H1 (cell line): ENCODE data around the gene NEGR1. TPM values are rescaled to one million over a fixed set of nuclear protein-coding genes. Genes with fewer than 3 reads are reported as not detected.

Experiments used
- CTCF ChIA-PET: fragments of 300-600 bp; sonication (Branson Sonifier 250); formaldehyde crosslinking; loops from one replicate; lab custom pipeline; 2021; ENCODE audit not compliant: partially characterized antibody; lab: Charles Lee
- POLR2A ChIA-PET: fragments of 300-600 bp; sonication (Branson Sonifier 250); formaldehyde crosslinking; loops from one replicate; lab custom pipeline; 2021; ENCODE audit warnings: inconsistent platforms; ENCODE audit not compliant: partially characterized antibody; lab: Charles Lee
- DNase-seq, 2 experiments: peaks; one replicate each; pipeline versions ENCODE4 v3.0.0 to v3.0.0-alpha.2; 2010 to 2022; ENCODE audit warnings: low spot score in 2 of 2, low read depth in 1 of 2, mixed read lengths in 1 of 2
- FAIRE-seq: peaks from 2 replicates; lab custom pipeline; 2011; peaks lifted over from hg19 to GRCh38; lab: Jason Lieb, UNC
- H2AFZ ChIP-seq: 2 replicates; pipeline ENCODE4 v1.8.1; 2012; ENCODE audit warnings: low read length, inconsistent platforms
- H2AK5ac ChIP-seq: 2 replicates; pipeline ENCODE4 v1.6.1; 2013; ENCODE audit warnings: low read depth, low read length
- H2BK120ac ChIP-seq: replicated peaks from 2 replicates; pipeline ENCODE3; 2013; ENCODE audit warnings: low read depth, low read length, inconsistent platforms
- H2BK12ac ChIP-seq: 2 replicates; pipeline ENCODE4 v1.6.1; 2013; ENCODE audit warnings: low read depth, low read length
- H2BK15ac ChIP-seq: 2 replicates; pipeline ENCODE4 v1.6.1; 2013; ENCODE audit warnings: low read length
- H2BK20ac ChIP-seq: 2 replicates; pipeline ENCODE4 v1.6.1; 2013; ENCODE audit warnings: low read length
- H2BK5ac ChIP-seq: 2 replicates; pipeline ENCODE4 v1.6.1; 2013; ENCODE audit warnings: low read depth, low read length
- H3K14ac ChIP-seq: 2 replicates; pipeline ENCODE4 v1.6.1; 2013; ENCODE audit warnings: inconsistent platforms; ENCODE audit not compliant: insufficient read length
- H3K18ac ChIP-seq: 2 replicates; pipeline ENCODE4 v1.6.1; 2013; ENCODE audit warnings: low read length; ENCODE audit errors: extremely low read depth
- H3K23ac ChIP-seq: 2 replicates; pipeline ENCODE4 v1.6.1; 2013; ENCODE audit warnings: inconsistent platforms; ENCODE audit not compliant: insufficient read length
- H3K23me2 ChIP-seq: 2 replicates; pipeline ENCODE4 v1.6.1; 2013; ENCODE audit warnings: low read depth, low read length
- H3K27ac ChIP-seq: 2 replicates; pipeline ENCODE4 v1.6.1; 2011; ENCODE audit warnings: low read depth, low read length, inconsistent platforms
- H3K27me3 ChIP-seq, 4 experiments: replicated peaks in 1 of 4; 1 replicate in 1 of 4; 2 replicates in 3 of 4; pipeline versions ENCODE4 v1.6.1 to v1.8.1; 2011 to 2013; ENCODE audit warnings: low read length in 3 of 4, mild to moderate bottlenecking in 3 of 4, inconsistent platforms in 2 of 4, mixed read lengths in 2 of 4, moderate library complexity in 1 of 4; ENCODE audit not compliant: control insufficient read depth in 3 of 4, insufficient read depth in 3 of 4; ENCODE audit errors: extremely low read depth in 1 of 4
- H3K36me3 ChIP-seq, 4 experiments: 2 replicates each; pipeline versions ENCODE4 v1.6.1 to v1.8.1; 2011 to 2013; ENCODE audit warnings: mild to moderate bottlenecking in 4 of 4, low read length in 3 of 4, moderate library complexity in 2 of 4, control low read depth in 1 of 4, inconsistent platforms in 1 of 4; ENCODE audit not compliant: insufficient read depth in 4 of 4, control insufficient read depth in 2 of 4
- H3K4ac ChIP-seq: replicated peaks from 2 replicates; pipeline ENCODE3; 2013; ENCODE audit warnings: low read length, low read depth, mixed read lengths, inconsistent platforms; ENCODE audit not compliant: insufficient read length
- H3K4me1 ChIP-seq, 4 experiments: replicated peaks in 1 of 4; 1 replicate in 1 of 4; 2 replicates in 3 of 4; pipeline versions ENCODE4 v1.6.1 to v1.8.1; 2011 to 2013; ENCODE audit warnings: low read length in 3 of 4, inconsistent platforms in 2 of 4, mixed read lengths in 1 of 4; ENCODE audit not compliant: insufficient read depth in 4 of 4, control insufficient read depth in 3 of 4
- H3K4me2 ChIP-seq, 2 experiments: 2 replicates each; pipeline versions ENCODE4 v1.6.1 to v1.8.1; 2011 to 2013; ENCODE audit warnings: low read depth in 2 of 2, low read length in 2 of 2, control low read depth in 1 of 2, inconsistent platforms in 1 of 2, mild to moderate bottlenecking in 1 of 2; ENCODE audit not compliant: insufficient read depth in 1 of 2
- H3K4me3 ChIP-seq, 4 experiments: fragments of 200-600, 300-600 bp in 1 of 4; sonication (generic), shearing (Covaris generic), sonication (Bioruptor Twin) in 1 of 4; 2 replicates each; pipeline versions ENCODE4 v1.5.1 to v1.8.1; 2011 to 2016; ENCODE audit warnings: low read length in 4 of 4, low read depth in 3 of 4, control low read depth in 2 of 4, inconsistent platforms in 2 of 4, mild to moderate bottlenecking in 2 of 4, mixed read lengths in 1 of 4, moderate library complexity in 1 of 4; ENCODE audit not compliant: insufficient read depth in 2 of 4; ENCODE audit errors: extremely low read depth in 1 of 4
- H3K56ac ChIP-seq: replicated peaks from 2 replicates; pipeline ENCODE3; 2013; ENCODE audit warnings: low read depth, mild to moderate bottlenecking, mixed read lengths, low read length, inconsistent platforms; ENCODE audit not compliant: insufficient read length
- H3K79me1 ChIP-seq: 2 replicates; pipeline ENCODE4 v1.6.1; 2013; ENCODE audit warnings: low read depth, low read length, control low read depth
- H3K79me2 ChIP-seq, 2 experiments: 2 replicates each; pipeline versions ENCODE4 v1.6.1 to v1.8.1; 2012 to 2013; ENCODE audit warnings: low read length in 2 of 2, mild to moderate bottlenecking in 2 of 2, inconsistent platforms in 1 of 2; ENCODE audit not compliant: insufficient read depth in 2 of 2, control insufficient read depth in 1 of 2
- H3K9ac ChIP-seq, 4 experiments: replicated peaks in 1 of 4; 1 replicate in 1 of 4; 2 replicates in 3 of 4; pipeline versions ENCODE4 v1.6.1 to v1.8.1; 2011 to 2013; ENCODE audit warnings: low read depth in 3 of 4, low read length in 3 of 4, control low read depth in 2 of 4, mild to moderate bottlenecking in 2 of 4, moderate library complexity in 2 of 4, inconsistent platforms in 1 of 4; ENCODE audit errors: extremely low read depth in 1 of 4
- H3K9me3 ChIP-seq, 2 experiments: 2 replicates each; pipeline versions ENCODE4 v1.6.1 to v1.8.1; 2012 to 2013; ENCODE audit warnings: mild to moderate bottlenecking in 2 of 2, moderate library complexity in 2 of 2, control low read depth in 1 of 2, inconsistent platforms in 1 of 2, low read depth in 1 of 2, low read length in 1 of 2, mixed read lengths in 1 of 2; ENCODE audit not compliant: insufficient read depth in 2 of 2
- H4K20me1 ChIP-seq, 2 experiments: replicated peaks in 1 of 2; 2 replicates each; pipeline versions ENCODE3 to v1.8.1; 2011 to 2013; ENCODE audit warnings: inconsistent platforms in 2 of 2, low read length in 2 of 2, mild to moderate bottlenecking in 1 of 2; ENCODE audit not compliant: insufficient read depth in 2 of 2, control insufficient read depth in 1 of 2
- H4K5ac ChIP-seq: 2 replicates; pipeline ENCODE4 v1.6.1; 2013; ENCODE audit warnings: low read length, low read depth, mixed read lengths, inconsistent platforms; ENCODE audit not compliant: insufficient read length
- H4K8ac ChIP-seq: 2 replicates; pipeline ENCODE4 v1.8.0; 2013; ENCODE audit warnings: mild to moderate bottlenecking, moderate library complexity, low read length, inconsistent platforms; ENCODE audit not compliant: insufficient read depth; ENCODE audit errors: extremely low read depth
- H4K91ac ChIP-seq: replicated peaks from 2 replicates; pipeline ENCODE3; 2013; ENCODE audit warnings: low read length, mixed read lengths, inconsistent platforms; ENCODE audit not compliant: insufficient read length
- CHD1 ChIP-seq: IDR thresholded peaks from 2 replicates; pipeline ENCODE4 v1.6.1; 2012; ENCODE audit warnings: low read depth, low read length, improper control_type of control experiment
- EP300 ChIP-seq, 2 experiments: IDR thresholded peaks; 1 replicate in 1 of 2; 2 replicates in 1 of 2; pipeline ENCODE4 v1.6.1; 2011 to 2012; ENCODE audit warnings: low read depth in 2 of 2, low read length in 2 of 2, mild to moderate bottlenecking in 2 of 2, borderline replicate concordance in 1 of 2, inconsistent platforms in 1 of 2, moderate library complexity in 1 of 2
- EZH2 ChIP-seq: fragments of 200-600 bp; sonication (generic); IDR thresholded peaks from 2 replicates; pipeline ENCODE4 v1.7.1; 2012; ENCODE audit warnings: low read depth, mild to moderate bottlenecking, moderate library complexity, low read length, inconsistent platforms; ENCODE audit not compliant: severe bottlenecking
- GTF2F1 ChIP-seq: IDR thresholded peaks from 2 replicates; pipeline ENCODE4 v1.6.1; 2012; ENCODE audit warnings: low read depth, low read length, improper control_type of control experiment, borderline replicate concordance
- RAD21 ChIP-seq, 2 experiments: IDR thresholded peaks in 1 of 2; conservative IDR thresholded peaks in 1 of 2; 2 replicates each; pipeline ENCODE4 v1.6.1; 2011; ENCODE audit warnings: low read depth in 2 of 2, low read length in 2 of 2, improper control_type of control experiment in 1 of 2, inconsistent platforms in 1 of 2, mild to moderate bottlenecking in 1 of 2, moderate library complexity in 1 of 2
- SP2 ChIP-seq: IDR thresholded peaks from 2 replicates; pipeline ENCODE4 v1.6.1; 2012; ENCODE audit warnings: mild to moderate bottlenecking, low read length, inconsistent platforms
- TBP ChIP-seq: IDR thresholded peaks from 2 replicates; pipeline ENCODE4 v1.6.1; 2011; ENCODE audit warnings: low read depth, low read length, improper control_type of control experiment
- YY1 ChIP-seq: IDR thresholded peaks from 2 replicates; pipeline ENCODE4 v1.6.1; 2011; ENCODE audit warnings: low read depth, mild to moderate bottlenecking, low read length
- WGBS, 2 experiments: shearing (Covaris generic) in 1 of 2; methylation state at CpG; one replicate each; pipeline versions ENCODE4 v1.1.6 to v1.1.7; 2013 to 2015; ENCODE audit warnings: low lambda C conversion rate in 2 of 2, mixed read lengths in 2 of 2, inconsistent platforms in 1 of 2, low coverage in 1 of 2, missing lambda C conversion rate in 1 of 2; ENCODE audit not compliant: insufficient replicate concordance in 2 of 2, insufficient coverage in 1 of 2, insufficient read length in 1 of 2; ENCODE audit errors: extremely low coverage in 1 of 2, missing lambda C conversion rate in 1 of 2; 5-methylcytosine and 5-hydroxymethylcytosine counted together
- polyA plus RNA-seq, 7 experiments: library from polyadenylated mRNA; depleted of rRNA in 3 of 7; stranded (reverse) in 5 of 7; unstranded in 2 of 7; fragments of >200 nt in 5 of 7; fragments of 200-250 nt in 2 of 7; gene quantifications; 1 replicate in 5 of 7; 2 replicates in 1 of 7; 4 replicates in 1 of 7; pipeline versions ENCODE4 v1.2.1 to v1.2.3, GENCODE V29; 2011 to 2013; ENCODE audit warnings: missing spikeins in 2 of 7, mixed read lengths in 2 of 7
- total RNA-seq: library from RNA; stranded (reverse); fragmentation: NEBNext Ultra II Directional; extraction: Animal tissue kit (Norgen Biotek cat#: 25700); gene quantifications from 2 replicates; pipeline ENCODE4 v1.2.1, GENCODE V29; 2021
- TF ChIP-seq, protein P1 (sequence below): IDR thresholded peaks from 2 replicates; pipeline ENCODE4 v1.6.1; 2012; ENCODE audit warnings: low read length, inconsistent platforms
- TF ChIP-seq, protein P2 (sequence below): IDR thresholded peaks from 2 replicates; pipeline ENCODE4 v1.6.1; 2011; ENCODE audit warnings: low read length, improper control_type of control experiment

The NEGR1 gene
- total and polyA plus RNA-seq, 2 of the 8 experiments (the other 6 are each of a cell fraction or from before 2014, with no cell fraction given) = 0.71 to 1.3 TPM

DNA sequence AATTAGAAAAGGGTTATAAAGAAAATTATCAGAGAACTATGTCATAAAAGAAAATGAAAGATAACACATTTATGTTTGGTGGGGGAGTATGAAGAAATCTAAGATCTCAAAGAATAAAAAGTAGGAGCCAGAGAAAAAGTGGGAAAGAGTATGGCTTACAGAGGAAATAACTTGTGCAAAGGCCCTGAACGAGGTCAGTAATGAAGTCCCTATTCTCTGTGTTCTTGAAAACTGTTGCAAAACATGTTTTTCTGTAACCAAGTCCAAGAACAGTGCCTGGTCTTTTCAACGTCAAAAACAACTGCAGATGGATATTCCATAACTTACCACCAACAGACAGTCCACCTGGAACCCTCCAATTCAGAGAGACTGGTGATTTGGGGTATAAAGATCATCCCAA lies 188.1 kb downstream of the NEGR1 start:
- H2BK12ac ChIP-seq = no peak overlapping the region
- no peak overlapping the region for H2BK20ac ChIP-seq
- no peaks in the 10 kb centered on the region for H3K9me3 ChIP-seq
- H3K79me2 ChIP-seq = no peaks in the 10 kb centered on the region
- no peak overlapping the region for H3K27ac ChIP-seq
- H2BK120ac ChIP-seq = no peak overlapping the region
- H2AFZ ChIP-seq = no peak overlapping the region
- H3K14ac ChIP-seq = no peak overlapping the region
- CTCF ChIA-PET = no interaction called here
- DNase-seq (no peak), FAIRE-seq (no peak)
- no peaks in the 10 kb centered on the region for H3K27me3 ChIP-seq
- no peak overlapping the region for H3K23ac ChIP-seq
- no peak overlapping the region for H3K18ac ChIP-seq
- H3K4ac ChIP-seq = no peak overlapping the region
- no peak overlapping the region for H4K91ac ChIP-seq
- no peak overlapping the region for H2BK5ac ChIP-seq
- no peak overlapping the region for H4K5ac ChIP-seq
- H3K23me2 ChIP-seq = no peaks in the 10 kb centered on the region; the same call in 1 of the 2 replicates
- no peak overlapping the region for H4K8ac ChIP-seq
- no peak overlapping the region for H3K56ac ChIP-seq
- H3K9ac ChIP-seq = no peak overlapping the region
- H2BK15ac ChIP-seq = no peak overlapping the region
- H3K79me1 ChIP-seq = no peaks in the 10 kb centered on the region
- WGBS, 2 experiments = 98% methylated on average over 2 of the region's 2 CpGs; no CpG with 5 or more reads in 1 of the 2 experiments
- H4K20me1 ChIP-seq = no peaks in the 10 kb centered on the region
- no peak overlapping the region for H2AK5ac ChIP-seq
- H3K4me3 ChIP-seq = no peak overlapping the region
- H3K4me2 ChIP-seq = no peak overlapping the region
- no peaks in the 10 kb centered on the region for H3K4me1 ChIP-seq
- H3K36me3 ChIP-seq = no peaks in the 10 kb centered on the region
- POLR2A ChIA-PET = no interaction called here
- TF ChIP-seq GTF2F1 = no peak
- no peak for TF ChIP-seq TBP
- TF ChIP-seq EZH2 = no peak
- TF ChIP-seq, protein P1, sequence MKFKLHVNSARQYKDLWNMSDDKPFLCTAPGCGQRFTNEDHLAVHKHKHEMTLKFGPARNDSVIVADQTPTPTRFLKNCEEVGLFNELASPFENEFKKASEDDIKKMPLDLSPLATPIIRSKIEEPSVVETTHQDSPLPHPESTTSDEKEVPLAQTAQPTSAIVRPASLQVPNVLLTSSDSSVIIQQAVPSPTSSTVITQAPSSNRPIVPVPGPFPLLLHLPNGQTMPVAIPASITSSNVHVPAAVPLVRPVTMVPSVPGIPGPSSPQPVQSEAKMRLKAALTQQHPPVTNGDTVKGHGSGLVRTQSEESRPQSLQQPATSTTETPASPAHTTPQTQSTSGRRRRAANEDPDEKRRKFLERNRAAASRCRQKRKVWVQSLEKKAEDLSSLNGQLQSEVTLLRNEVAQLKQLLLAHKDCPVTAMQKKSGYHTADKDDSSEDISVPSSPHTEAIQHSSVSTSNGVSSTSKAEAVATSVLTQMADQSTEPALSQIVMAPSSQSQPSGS = no peak
- TF ChIP-seq, protein P2, sequence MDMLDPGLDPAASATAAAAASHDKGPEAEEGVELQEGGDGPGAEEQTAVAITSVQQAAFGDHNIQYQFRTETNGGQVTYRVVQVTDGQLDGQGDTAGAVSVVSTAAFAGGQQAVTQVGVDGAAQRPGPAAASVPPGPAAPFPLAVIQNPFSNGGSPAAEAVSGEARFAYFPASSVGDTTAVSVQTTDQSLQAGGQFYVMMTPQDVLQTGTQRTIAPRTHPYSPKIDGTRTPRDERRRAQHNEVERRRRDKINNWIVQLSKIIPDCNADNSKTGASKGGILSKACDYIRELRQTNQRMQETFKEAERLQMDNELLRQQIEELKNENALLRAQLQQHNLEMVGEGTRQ = no peak
- TF ChIP-seq YY1 = no peak
- TF ChIP-seq EP300 (IDR thresholded peaks at IDR 0.05; ENCODE audit: borderline replicate concordance in 1 of 2, low read depth in 2 of 2, low read length in 2 of 2) = no peak
- no peak for TF ChIP-seq RAD21 (IDR thresholded peaks at IDR 0.05 in 1 of 2, conservative IDR thresholded peaks at IDR 0.05 in 1 of 2; ENCODE audit: low read depth in 2 of 2, low read length in 2 of 2)
- no peak for TF ChIP-seq CHD1
- no peak for TF ChIP-seq SP2
